Brain microvascular endothelial cell (primary cell): Measurements from ENCODE around the gene TSPAN11.

Experiments
- DNase-seq: peaks from one replicate; pipeline ENCODE4 v3.0.0-alpha.2; 2020
- H3K27ac ChIP-seq: fragments of 250-450 bp; sonication (Bioruptor Pico); 2 replicates; pipeline ENCODE4 v1.5.1; 2020; ENCODE audit warnings: mild to moderate bottlenecking, moderate library complexity
- H3K27me3 ChIP-seq: fragments of 250-450 bp; sonication (Bioruptor Pico); replicated peaks from 2 replicates; pipeline ENCODE4 v1.5.1; 2020; ENCODE audit warnings: mild to moderate bottlenecking
- H3K36me3 ChIP-seq: fragments of 250-450 bp; sonication (Bioruptor Pico); replicated peaks from 2 replicates; pipeline ENCODE4 v1.5.1; 2020; ENCODE audit warnings: mild to moderate bottlenecking
- H3K4me3 ChIP-seq: 2 replicates; pipeline ENCODE4 v1.5.1; 2011; ENCODE audit warnings: low read depth, mild to moderate bottlenecking, control low read depth, low read length, moderate library complexity
- in situ Hi-C: cut with HindIII; loops from 2 replicates; pipeline ENCODE4 v1.10.0; 2017; ENCODE audit warnings: low sequenced_read_pairs, low pct_ligation_motif_present
- TF ChIP-seq, protein P1 (sequence below): IDR thresholded peaks from 2 replicates; pipeline ENCODE4 v1.5.1; 2011; ENCODE audit warnings: low read depth, mild to moderate bottlenecking, moderate library complexity, low read length, control low read depth, inconsistent platforms; ENCODE audit errors: missing control alignments

TSPAN11 gene, protein sequence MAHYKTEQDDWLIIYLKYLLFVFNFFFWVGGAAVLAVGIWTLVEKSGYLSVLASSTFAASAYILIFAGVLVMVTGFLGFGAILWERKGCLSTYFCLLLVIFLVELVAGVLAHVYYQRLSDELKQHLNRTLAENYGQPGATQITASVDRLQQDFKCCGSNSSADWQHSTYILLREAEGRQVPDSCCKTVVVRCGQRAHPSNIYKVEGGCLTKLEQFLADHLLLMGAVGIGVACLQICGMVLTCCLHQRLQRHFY

DNA sequence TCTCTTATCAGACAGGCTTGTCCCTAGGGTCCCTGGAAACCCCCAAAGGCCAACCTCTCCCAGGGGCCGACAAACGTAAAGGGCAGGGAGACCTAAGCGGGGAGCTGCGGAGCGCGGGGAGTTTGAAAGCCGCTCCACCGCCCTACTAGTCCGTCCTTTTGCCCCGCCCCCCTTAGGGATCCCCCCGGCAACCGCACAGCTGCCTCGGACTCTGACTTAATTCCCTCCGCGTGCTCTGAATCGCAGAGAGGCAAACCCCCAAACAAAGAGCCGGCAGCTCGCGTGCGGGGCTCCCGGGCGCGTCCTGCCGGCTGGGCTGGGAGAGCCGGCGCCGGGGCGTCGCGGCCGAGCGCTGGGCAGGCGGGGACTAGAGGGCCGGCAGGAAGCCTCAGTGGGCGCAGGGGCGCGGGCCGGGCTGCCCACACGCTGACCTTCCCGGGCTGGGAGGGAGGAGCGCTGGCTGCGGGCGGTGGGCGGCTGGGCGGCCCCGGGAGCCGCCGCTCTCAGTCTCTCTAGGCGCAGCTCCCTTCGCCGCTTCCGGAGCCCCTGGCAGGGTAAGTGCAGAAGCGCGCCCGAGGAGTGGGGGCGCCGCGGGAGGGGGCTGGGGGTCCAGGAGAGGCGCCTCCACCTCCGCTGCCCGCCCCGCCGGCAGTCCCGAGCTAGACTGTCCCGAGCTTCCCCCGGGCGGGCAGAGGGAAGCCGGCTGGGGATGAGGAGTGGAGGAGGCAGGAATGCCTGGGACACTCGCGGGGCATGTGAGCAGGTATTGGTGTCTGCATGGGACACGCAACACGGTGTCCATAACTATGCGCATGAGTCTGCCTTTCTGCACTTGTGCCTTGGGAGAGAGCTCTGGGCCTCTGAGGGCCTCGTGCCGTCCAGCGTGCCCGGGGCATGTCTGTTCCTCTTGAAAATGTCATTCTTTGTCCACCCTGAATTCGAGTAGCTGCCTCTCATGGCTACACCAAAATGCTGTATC lies at the start of gene TSPAN11:
Gene TSPAN11 (plus strand): TSS at position 506 of the 979 bp plus-strand sequence. CDS start 27,244 bp downstream, outside the sequence.
- peak; percentile 12 for DNase-seq
- H3K27me3 ChIP-seq = no peaks in the 10 kb centered on the region
- H3K27ac ChIP-seq = no peak within 1 kb of the TSS
- TF ChIP-seq, protein P1, sequence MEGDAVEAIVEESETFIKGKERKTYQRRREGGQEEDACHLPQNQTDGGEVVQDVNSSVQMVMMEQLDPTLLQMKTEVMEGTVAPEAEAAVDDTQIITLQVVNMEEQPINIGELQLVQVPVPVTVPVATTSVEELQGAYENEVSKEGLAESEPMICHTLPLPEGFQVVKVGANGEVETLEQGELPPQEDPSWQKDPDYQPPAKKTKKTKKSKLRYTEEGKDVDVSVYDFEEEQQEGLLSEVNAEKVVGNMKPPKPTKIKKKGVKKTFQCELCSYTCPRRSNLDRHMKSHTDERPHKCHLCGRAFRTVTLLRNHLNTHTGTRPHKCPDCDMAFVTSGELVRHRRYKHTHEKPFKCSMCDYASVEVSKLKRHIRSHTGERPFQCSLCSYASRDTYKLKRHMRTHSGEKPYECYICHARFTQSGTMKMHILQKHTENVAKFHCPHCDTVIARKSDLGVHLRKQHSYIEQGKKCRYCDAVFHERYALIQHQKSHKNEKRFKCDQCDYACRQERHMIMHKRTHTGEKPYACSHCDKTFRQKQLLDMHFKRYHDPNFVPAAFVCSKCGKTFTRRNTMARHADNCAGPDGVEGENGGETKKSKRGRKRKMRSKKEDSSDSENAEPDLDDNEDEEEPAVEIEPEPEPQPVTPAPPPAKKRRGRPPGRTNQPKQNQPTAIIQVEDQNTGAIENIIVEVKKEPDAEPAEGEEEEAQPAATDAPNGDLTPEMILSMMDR = no peak
- in situ Hi-C loops = no loop called here
- H3K36me3 ChIP-seq = no peaks in the 10 kb centered on the region
- peak within 1 kb of the TSS; percentile 44 for H3K4me3 ChIP-seq

DNA sequence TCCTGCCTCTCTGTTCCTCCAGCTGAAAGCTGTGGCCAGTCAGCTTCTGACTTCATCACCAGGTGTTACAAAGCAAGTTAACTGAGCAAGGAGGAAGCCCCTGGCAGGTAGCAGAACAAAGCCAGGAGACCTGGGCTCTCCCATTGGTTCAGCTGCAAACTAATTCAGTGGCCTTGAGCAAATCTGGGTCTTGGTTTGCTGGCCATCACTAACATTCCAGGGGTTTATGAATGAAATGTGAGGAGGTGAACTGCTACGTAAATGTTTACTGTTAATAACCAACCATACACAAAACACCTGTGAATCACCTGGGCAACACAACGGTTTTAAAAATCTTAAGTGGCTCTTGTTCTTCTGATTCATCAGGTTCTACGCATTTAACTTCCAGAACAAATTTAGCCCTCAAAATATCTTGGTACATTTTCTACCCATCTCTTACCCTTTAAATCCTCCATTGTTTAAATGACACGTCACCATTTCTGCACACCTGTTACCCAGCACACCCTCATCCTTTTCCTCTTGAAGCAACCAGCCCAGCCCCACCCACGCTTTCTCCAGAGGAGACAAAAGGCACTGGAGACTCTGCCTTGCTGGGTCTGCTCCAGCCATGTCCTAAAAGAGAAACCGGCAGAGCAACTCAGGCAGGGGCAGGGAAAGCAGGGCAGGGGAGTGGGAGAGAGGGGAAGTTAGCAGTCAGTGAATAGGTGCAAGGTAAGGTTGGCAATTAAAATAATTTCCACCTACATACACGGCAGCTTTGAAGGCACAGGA lies 49.3 kb upstream of the TSPAN11 start:
- TF ChIP-seq, protein P1 = no peak
- DNase-seq = no peak
- in situ Hi-C loops = no loop called here
- H3K27ac ChIP-seq = no peak overlapping the region
- no peak overlapping the region for H3K4me3 ChIP-seq
- H3K36me3 ChIP-seq = no peaks in the 10 kb centered on the region
- H3K27me3 ChIP-seq = peaks cover 7% of the 10 kb centered on the region

DNA sequence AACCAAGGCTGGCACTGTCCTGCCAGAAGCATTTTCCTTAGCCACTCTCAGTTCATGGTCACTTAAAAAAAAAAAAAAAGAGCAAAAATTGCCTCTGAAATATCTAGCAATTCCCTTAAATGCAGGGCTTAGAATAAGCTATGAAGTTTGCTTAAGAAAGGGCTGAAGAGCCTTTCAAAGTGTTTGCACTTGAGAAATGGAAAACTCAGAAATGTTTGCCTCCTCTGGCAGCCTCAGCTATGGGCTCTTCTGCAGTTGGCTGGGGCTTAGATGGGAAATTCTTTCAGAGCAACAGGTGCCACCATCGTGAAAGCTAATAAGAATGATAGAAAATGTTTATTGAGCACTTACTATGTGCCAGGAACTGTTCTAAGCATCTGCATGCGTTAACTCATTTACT lies 48.5 kb upstream of the TSPAN11 start:
- peaks cover 7% of the 10 kb centered on the region for H3K27me3 ChIP-seq
- no peak for DNase-seq
- no peak overlapping the region for H3K4me3 ChIP-seq
- TF ChIP-seq, protein P1 = no peak
- H3K27ac ChIP-seq = no peak overlapping the region
- in situ Hi-C loops = no loop called here
- no peaks in the 10 kb centered on the region for H3K36me3 ChIP-seq

DNA sequence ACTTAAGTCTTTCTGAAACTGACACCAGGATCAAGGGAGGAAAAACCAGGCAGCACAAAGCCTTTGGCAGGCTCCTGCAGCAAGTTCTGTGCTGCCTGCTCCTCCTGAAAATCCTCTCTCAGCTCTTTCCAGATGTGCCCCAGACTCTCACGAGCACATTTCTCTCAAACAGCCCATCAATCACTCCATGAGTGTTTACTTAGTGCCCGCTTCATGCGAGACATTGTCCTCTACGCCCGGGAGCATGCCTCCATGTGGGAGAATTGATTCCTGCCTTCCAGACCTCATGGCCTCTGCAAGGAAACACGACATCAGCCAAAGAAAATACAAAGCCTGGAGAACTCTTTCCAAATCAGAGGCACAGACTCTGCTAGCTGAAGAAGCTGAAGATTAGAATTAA lies 46.5 kb upstream of the TSPAN11 start:
- in situ Hi-C loops = no loop called here
- H3K36me3 ChIP-seq = no peaks in the 10 kb centered on the region
- no peak overlapping the region for H3K27ac ChIP-seq
- H3K4me3 ChIP-seq = no peak overlapping the region
- DNase-seq = no peak
- peaks cover 4% of the 10 kb centered on the region for H3K27me3 ChIP-seq
- TF ChIP-seq, protein P1 = no peak

DNA sequence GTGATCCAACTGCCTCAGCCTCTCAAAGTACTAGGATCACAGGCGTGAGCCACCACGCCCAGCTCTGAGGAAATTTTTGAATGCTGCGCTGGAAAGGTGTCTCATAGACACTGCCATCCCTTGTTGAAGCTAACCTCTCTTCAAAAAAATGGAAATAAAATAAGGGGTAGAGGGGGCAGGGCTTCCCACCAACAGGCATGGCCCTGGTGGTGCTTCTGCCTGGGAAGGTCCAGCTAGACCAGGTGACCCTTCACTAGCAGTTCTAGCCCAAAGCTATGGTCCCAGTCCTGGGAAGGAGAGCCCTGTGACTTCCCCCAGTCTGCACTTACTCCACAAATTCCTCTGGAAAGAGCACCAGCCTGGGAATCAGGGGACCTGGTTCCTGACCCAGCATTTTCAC lies 45.7 kb upstream of the TSPAN11 start:
- H3K36me3 ChIP-seq = no peaks in the 10 kb centered on the region
- DNase-seq = no peak
- no peak overlapping the region for H3K4me3 ChIP-seq
- TF ChIP-seq, protein P1 = no peak
- in situ Hi-C loops = no loop called here
- peaks cover 4% of the 10 kb centered on the region for H3K27me3 ChIP-seq
- no peak overlapping the region for H3K27ac ChIP-seq
